ENCODE results near the gene ANGEL2.
"Not testable (repeated sequence)": the region's sequence is repeated elsewhere in the genome, so short reads cannot be mapped to it uniquely, and the experiment has no call there.

ANGEL2 gene

GRCh38 chr1:213015099-213016050 lies at the start of gene ANGEL2:
ANGEL2 (minus strand) TSS chr1:213015867; CDS start chr1:213015671, 196 bp downstream.
- DNase-seq, result peak; percentile 89

- DNase-seq, result no peak
These were observed 45.6 kb upstream of the ANGEL2 start for GRCh38 chr1:213061263-213061662.

GRCh38 chr1:213060836-213061235 lies 45.2 kb upstream of the ANGEL2 start:
- no peak for DNase-seq

- no peak for DNase-seq
These were observed 41.8 kb upstream of the ANGEL2 start for GRCh38 chr1:213057264-213058059.

GRCh38 chr1:213055767-213056166 lies 40.1 kb upstream of the ANGEL2 start:
- no peak for DNase-seq

- no peak for DNase-seq
These were observed 39.3 kb upstream of the ANGEL2 start for GRCh38 chr1:213054733-213055591.

- DNase-seq, result no peak
These were observed 38.5 kb upstream of the ANGEL2 start for GRCh38 chr1:213054142-213054541.

GRCh38 chr1:213053455-213053854 lies 37.8 kb upstream of the ANGEL2 start:
- DNase-seq, result no peak

- DNase-seq, result no peak
These were observed 36.2 kb upstream of the ANGEL2 start for GRCh38 chr1:213051881-213052202.

- peak; percentile 82 for DNase-seq
These were observed 35.6 kb upstream of the ANGEL2 start, which contains the start of gene RPS6KC1 for GRCh38 chr1:213051127-213051880. RPS6KC1 (plus strand) TSS chr1:213051241; CDS start chr1:213051405, 164 bp downstream.

- DNase-seq, result no peak
These were observed 35.1 kb upstream of the ANGEL2 start for GRCh38 chr1:213050745-213051126.

GRCh38 chr1:213049232-213049631 lies 33.6 kb upstream of the ANGEL2 start:
- DNase-seq, result no peak

- DNase-seq, result not testable (repeated sequence)
These were observed 29.9 kb upstream of the ANGEL2 start for GRCh38 chr1:213045321-213046226.

GRCh38 chr1:213041443-213041842 lies 25.8 kb upstream of the ANGEL2 start:
- no peak for DNase-seq

- DNase-seq, result no peak
These were observed 19.9 kb upstream of the ANGEL2 start for GRCh38 chr1:213035573-213035972.

GRCh38 chr1:213034713-213035112 lies 19.0 kb upstream of the ANGEL2 start:
- DNase-seq, result no peak

- DNase-seq, result no peak
These were observed 17.0 kb upstream of the ANGEL2 start for GRCh38 chr1:213032651-213033050.

GRCh38 chr1:213027024-213027423 lies 11.4 kb upstream of the ANGEL2 start:
- DNase-seq, result not testable (repeated sequence)

- DNase-seq, result no peak
These were observed 4.3 kb upstream of the ANGEL2 start for GRCh38 chr1:213020016-213020415.

- no peak for DNase-seq
These were observed 3.8 kb upstream of the ANGEL2 start for GRCh38 chr1:213019450-213019849.

Data from activated CD4-positive, CD25-positive, alpha-beta regulatory T cell treated with anti-CD3 and anti-CD28 coated beads, Interleukin-2, amount 50 U/mL, for 72 hours (primary cell).